ENCODE data around the gene MS4A7.

Gene MS4A7

GRCh38 chr11:60389279-60389910, 11.1 kb downstream of the MS4A7 start:
- no peak for TF ChIP-seq CTCF (IDR thresholded peaks at IDR 0.05; ENCODE audit: extremely low read depth, missing control alignments)
- peak; percentile 47 for DNase-seq (ENCODE audit: low spot score)

GRCh38 chr11:60390419-60390818, 12.1 kb downstream of the MS4A7 start:
- DNase-seq (ENCODE audit: low spot score): no peak
- no peak for TF ChIP-seq CTCF (IDR thresholded peaks at IDR 0.05; ENCODE audit: extremely low read depth, missing control alignments)

- no peak for DNase-seq (ENCODE audit: low spot score)
- TF ChIP-seq CTCF (IDR thresholded peaks at IDR 0.05; ENCODE audit: extremely low read depth, missing control alignments): no peak
Observed at GRCh38 chr11:60392361-60392760, 14.0 kb downstream of the MS4A7 start.

GRCh38 chr11:60393016-60393415, 14.7 kb downstream of the MS4A7 start:
- DNase-seq (ENCODE audit: low spot score): no peak
- no peak for TF ChIP-seq CTCF (IDR thresholded peaks at IDR 0.05; ENCODE audit: extremely low read depth, missing control alignments)

- no peak for TF ChIP-seq CTCF (IDR thresholded peaks at IDR 0.05; ENCODE audit: extremely low read depth, missing control alignments)
- no peak for DNase-seq (ENCODE audit: low spot score)
Observed at GRCh38 chr11:60394666-60395380, 16.5 kb downstream of the MS4A7 start.

- no peak for TF ChIP-seq CTCF (IDR thresholded peaks at IDR 0.05; ENCODE audit: extremely low read depth, missing control alignments)
- DNase-seq (ENCODE audit: low spot score): no peak
Observed at GRCh38 chr11:60396382-60396781, 18.1 kb downstream of the MS4A7 start, which contains the start of gene MS4A14. TSS of gene MS4A14 (plus strand) at chr11:60396459. CDS start at chr11:60396579, 120 bp downstream.

- peak; percentile 34 for DNase-seq (ENCODE audit: low spot score)
- no peak for TF ChIP-seq CTCF (IDR thresholded peaks at IDR 0.05; ENCODE audit: extremely low read depth, missing control alignments)
Observed at GRCh38 chr11:60396799-60397198, 18.5 kb downstream of the MS4A7 start.
